Measurements from ENCODE around the gene DRC7.

DNA sequence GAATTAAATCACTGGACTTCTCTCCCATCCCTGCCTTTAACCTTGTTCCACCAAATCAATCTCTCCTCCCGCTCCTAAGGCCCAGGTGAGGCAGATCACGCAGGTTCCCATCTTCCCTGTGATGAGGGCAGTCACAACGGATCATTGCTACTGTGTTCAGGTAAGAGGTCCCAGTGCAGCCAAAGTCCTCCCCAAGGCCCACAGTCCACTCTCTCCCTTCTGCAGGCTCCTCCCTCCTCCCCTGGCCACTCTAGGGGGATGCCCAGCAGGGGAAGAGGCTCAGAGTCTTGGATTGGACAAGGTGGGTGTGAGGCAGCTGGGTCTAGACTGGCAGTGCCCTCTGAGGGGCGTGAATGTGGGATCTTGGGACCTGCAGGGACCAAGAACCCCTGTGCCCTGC is 29.1 kb upstream of the DRC7 start:
- TF ChIP-seq, protein P1, sequence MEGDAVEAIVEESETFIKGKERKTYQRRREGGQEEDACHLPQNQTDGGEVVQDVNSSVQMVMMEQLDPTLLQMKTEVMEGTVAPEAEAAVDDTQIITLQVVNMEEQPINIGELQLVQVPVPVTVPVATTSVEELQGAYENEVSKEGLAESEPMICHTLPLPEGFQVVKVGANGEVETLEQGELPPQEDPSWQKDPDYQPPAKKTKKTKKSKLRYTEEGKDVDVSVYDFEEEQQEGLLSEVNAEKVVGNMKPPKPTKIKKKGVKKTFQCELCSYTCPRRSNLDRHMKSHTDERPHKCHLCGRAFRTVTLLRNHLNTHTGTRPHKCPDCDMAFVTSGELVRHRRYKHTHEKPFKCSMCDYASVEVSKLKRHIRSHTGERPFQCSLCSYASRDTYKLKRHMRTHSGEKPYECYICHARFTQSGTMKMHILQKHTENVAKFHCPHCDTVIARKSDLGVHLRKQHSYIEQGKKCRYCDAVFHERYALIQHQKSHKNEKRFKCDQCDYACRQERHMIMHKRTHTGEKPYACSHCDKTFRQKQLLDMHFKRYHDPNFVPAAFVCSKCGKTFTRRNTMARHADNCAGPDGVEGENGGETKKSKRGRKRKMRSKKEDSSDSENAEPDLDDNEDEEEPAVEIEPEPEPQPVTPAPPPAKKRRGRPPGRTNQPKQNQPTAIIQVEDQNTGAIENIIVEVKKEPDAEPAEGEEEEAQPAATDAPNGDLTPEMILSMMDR (IDR thresholded peaks at IDR 0.05; ENCODE audit: low read depth, low read length, poor library complexity, severe bottlenecking), result no peak
- TF ChIP-seq EZH2phosphoT487 (IDR thresholded peaks at IDR 0.05; ENCODE audit: borderline replicate concordance, low read length), result no peak

Measured in DOHH2 (cell line).